Keratinocyte (primary cell): Measurements from ENCODE around the gene KNOP1. TPM values are rescaled to one million over a fixed set of nuclear protein-coding genes. Genes with fewer than 3 reads are reported as not detected.

Experiments used
- DNase-seq: peaks from one replicate; pipeline ENCODE4 v3.0.0-alpha.2; 2011; ENCODE audit warnings: low read depth, missing footprints, low spot score
- FAIRE-seq: peaks from 2 replicates; lab custom pipeline; 2011; peaks lifted over from hg19 to GRCh38; lab: Jason Lieb, UNC
- H2AFZ ChIP-seq: 2 replicates; pipeline ENCODE4 v1.6.0; 2012; ENCODE audit warnings: low read length, control low read depth, inconsistent platforms; ENCODE audit not compliant: control insufficient read depth
- H3K27ac ChIP-seq: 2 replicates; pipeline ENCODE4 v1.5.1; 2011; ENCODE audit warnings: low read length; ENCODE audit not compliant: control insufficient read depth, insufficient read depth
- H3K27me3 ChIP-seq: 3 replicates; pipeline ENCODE4 v1.6.0; 2011; ENCODE audit warnings: low read length; ENCODE audit not compliant: control insufficient read depth, insufficient read depth; ENCODE audit errors: extremely low read depth
- H3K36me3 ChIP-seq, 2 experiments: 2 replicates in 1 of 2; 3 replicates in 1 of 2; pipeline ENCODE4 v1.5.1; 2011; ENCODE audit warnings: low read length in 2 of 2, mild to moderate bottlenecking in 1 of 2; ENCODE audit not compliant: control insufficient read depth in 2 of 2, insufficient read depth in 2 of 2; ENCODE audit errors: extremely low read depth in 1 of 2
- H3K4me1 ChIP-seq: 3 replicates; pipeline ENCODE4 v1.5.1; 2011; ENCODE audit warnings: low read length; ENCODE audit not compliant: control insufficient read depth, insufficient read depth; ENCODE audit errors: extremely low read depth
- H3K4me2 ChIP-seq: 3 replicates; pipeline ENCODE4 v1.6.0; 2011; ENCODE audit warnings: low read depth, low read length; ENCODE audit not compliant: control insufficient read depth, insufficient read depth; ENCODE audit errors: extremely low read depth
- H3K4me3 ChIP-seq, 3 experiments: fragments of 200-600 bp in 1 of 3; sonication (generic) in 1 of 3; 2 replicates in 2 of 3; 3 replicates in 1 of 3; pipeline ENCODE4 v1.5.1; 2011 to 2016; ENCODE audit warnings: low read length in 3 of 3, mild to moderate bottlenecking in 3 of 3, control low read depth in 2 of 3, inconsistent platforms in 1 of 3, low read depth in 1 of 3, mixed read lengths in 1 of 3, mixed run types in 1 of 3, moderate library complexity in 1 of 3; ENCODE audit not compliant: control insufficient read depth in 2 of 3, insufficient read depth in 2 of 3; ENCODE audit errors: extremely low read depth in 1 of 3
- H3K79me2 ChIP-seq: 2 replicates; pipeline ENCODE4 v1.6.0; 2012; ENCODE audit warnings: low read length; ENCODE audit not compliant: control insufficient read depth, insufficient read depth
- H3K9ac ChIP-seq: 3 replicates; pipeline ENCODE4 v1.6.0; 2011; ENCODE audit warnings: low read length; ENCODE audit not compliant: control insufficient read depth, insufficient read depth; ENCODE audit errors: extremely low read depth
- H3K9me1 ChIP-seq: 3 replicates; pipeline ENCODE4 v1.6.0; 2011; ENCODE audit warnings: low read length; ENCODE audit not compliant: control insufficient read depth, insufficient read depth; ENCODE audit errors: extremely low read depth
- H3K9me3 ChIP-seq: 2 replicates; pipeline ENCODE4 v1.5.1; 2012; ENCODE audit warnings: low read depth, low read length; ENCODE audit not compliant: control insufficient read depth
- H4K20me1 ChIP-seq: 3 replicates; pipeline ENCODE4 v1.6.0; 2011; ENCODE audit warnings: low read length; ENCODE audit not compliant: control insufficient read depth, insufficient read depth; ENCODE audit errors: extremely low read depth
- EZH2 ChIP-seq: IDR thresholded peaks from one replicate; pipeline ENCODE4 v1.6.1; 2012; ENCODE audit warnings: inconsistent platforms, mild to moderate bottlenecking, low read length, moderate library complexity
- dilution Hi-C: fragments of 300-500 bp; cut with MboI; formaldehyde crosslinking; loops from one replicate; pipeline ENCODE4 v1.7.0; 2020; ENCODE audit warnings: low sequenced_read_pairs; ENCODE audit not compliant: extremely low pct_ligation_motif_present
- polyA plus RNA-seq, 5 experiments: library from polyadenylated mRNA; depleted of rRNA in 3 of 5; stranded (reverse) in 3 of 5; stranded (forward) in 1 of 5; unstranded in 1 of 5; fragments of >200 nt; gene quantifications; 1 replicate in 1 of 5; 2 replicates in 3 of 5; 3 replicates in 1 of 5; pipeline versions ENCODE4 v1.2.1 to v1.2.3, GENCODE V29; 2011 to 2012; ENCODE audit warnings: missing spikeins in 2 of 5, low read depth in 1 of 5, low replicate concordance in 1 of 5
- TF ChIP-seq, protein P1 (sequence below), 3 experiments: IDR thresholded peaks in 1 of 3; conservative IDR thresholded peaks in 1 of 3; optimal IDR thresholded peaks in 1 of 3; 2 replicates in 2 of 3; 3 replicates in 1 of 3; pipeline versions ENCODE3 to v1.5.1; 2011; ENCODE audit warnings: low read length in 3 of 3, mild to moderate bottlenecking in 3 of 3, moderate library complexity in 2 of 3, control low read depth in 1 of 3, inconsistent platforms in 1 of 3; ENCODE audit not compliant: insufficient read depth in 2 of 3; ENCODE audit errors: extremely low read depth in 1 of 3

Gene KNOP1
- polyA plus RNA-seq, 1 donor (not counting 4 experiments of a cell fraction or from before 2014, with no cell fraction given) = 19.8 TPM

DNA sequence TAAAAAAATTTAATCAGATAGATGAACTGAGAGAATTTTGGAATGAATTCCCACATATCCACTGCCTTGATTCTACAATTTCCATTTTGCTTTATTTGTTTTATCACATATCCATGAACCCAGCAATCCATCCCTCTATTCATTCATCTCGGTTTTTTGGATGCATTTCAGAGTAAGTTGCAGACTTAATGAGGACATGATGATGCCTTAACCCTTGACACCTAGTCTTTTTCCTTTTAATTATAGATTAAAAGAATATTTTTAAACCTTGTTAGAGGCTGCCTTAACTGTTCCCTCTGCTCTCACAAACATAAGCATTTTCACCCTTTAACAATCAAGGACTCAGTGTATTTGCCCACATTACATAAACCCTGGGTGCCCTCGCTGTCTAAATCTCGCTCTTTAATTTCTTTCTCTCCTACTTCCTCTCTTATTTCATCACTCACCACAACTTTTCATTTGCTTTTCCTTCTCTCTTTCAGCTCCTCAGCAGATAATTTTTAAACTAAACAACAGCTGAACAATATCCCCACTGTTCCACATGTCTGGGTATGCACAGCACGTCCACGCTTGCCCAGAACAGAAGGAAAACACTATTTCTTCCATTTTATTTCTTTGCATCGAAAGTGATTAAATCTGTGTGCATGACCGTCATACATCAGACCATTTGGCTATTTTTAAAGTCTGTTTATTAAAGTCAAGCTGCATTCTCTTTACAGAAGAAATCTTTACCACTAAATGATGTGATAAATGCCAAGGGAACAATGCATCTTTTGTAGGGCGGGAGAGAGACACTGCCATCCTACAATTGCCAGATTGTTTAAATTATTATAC is 40.0 kb upstream of the KNOP1 start:
- no peak overlapping the region for H3K27ac ChIP-seq
- peak overlapping the region in 1 of 3 experiments; percentile 32 for H3K4me3 ChIP-seq
- peak overlapping the region; percentile 66 for H2AFZ ChIP-seq
- H3K9ac ChIP-seq = no peak overlapping the region
- H3K79me2 ChIP-seq = no peaks in the 10 kb centered on the region
- no peaks in the 10 kb centered on the region for H3K36me3 ChIP-seq
- H3K27me3 ChIP-seq = no peaks in the 10 kb centered on the region
- peak overlapping the region; percentile 52 for H3K4me2 ChIP-seq
- DNase-seq (no peak), FAIRE-seq (peak; percentile 56)
- H3K9me3 ChIP-seq = no peaks in the 10 kb centered on the region
- H3K4me1 ChIP-seq = peaks cover 21% of the 10 kb centered on the region
- H4K20me1 ChIP-seq = no peaks in the 10 kb centered on the region
- dilution Hi-C loops = no loop called here
- TF ChIP-seq, protein P1, sequence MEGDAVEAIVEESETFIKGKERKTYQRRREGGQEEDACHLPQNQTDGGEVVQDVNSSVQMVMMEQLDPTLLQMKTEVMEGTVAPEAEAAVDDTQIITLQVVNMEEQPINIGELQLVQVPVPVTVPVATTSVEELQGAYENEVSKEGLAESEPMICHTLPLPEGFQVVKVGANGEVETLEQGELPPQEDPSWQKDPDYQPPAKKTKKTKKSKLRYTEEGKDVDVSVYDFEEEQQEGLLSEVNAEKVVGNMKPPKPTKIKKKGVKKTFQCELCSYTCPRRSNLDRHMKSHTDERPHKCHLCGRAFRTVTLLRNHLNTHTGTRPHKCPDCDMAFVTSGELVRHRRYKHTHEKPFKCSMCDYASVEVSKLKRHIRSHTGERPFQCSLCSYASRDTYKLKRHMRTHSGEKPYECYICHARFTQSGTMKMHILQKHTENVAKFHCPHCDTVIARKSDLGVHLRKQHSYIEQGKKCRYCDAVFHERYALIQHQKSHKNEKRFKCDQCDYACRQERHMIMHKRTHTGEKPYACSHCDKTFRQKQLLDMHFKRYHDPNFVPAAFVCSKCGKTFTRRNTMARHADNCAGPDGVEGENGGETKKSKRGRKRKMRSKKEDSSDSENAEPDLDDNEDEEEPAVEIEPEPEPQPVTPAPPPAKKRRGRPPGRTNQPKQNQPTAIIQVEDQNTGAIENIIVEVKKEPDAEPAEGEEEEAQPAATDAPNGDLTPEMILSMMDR (optimal IDR thresholded peaks at IDR 0.05 in 1 of 3, IDR thresholded peaks at IDR 0.05 in 1 of 3, conservative IDR thresholded peaks at IDR 0.05 in 1 of 3; ENCODE audit: extremely low read depth in 1 of 3, insufficient read depth in 2 of 3, low read length in 3 of 3) = no peak
- TF ChIP-seq EZH2 = no peak
- H3K9me1 ChIP-seq = no peaks in the 10 kb centered on the region

DNA sequence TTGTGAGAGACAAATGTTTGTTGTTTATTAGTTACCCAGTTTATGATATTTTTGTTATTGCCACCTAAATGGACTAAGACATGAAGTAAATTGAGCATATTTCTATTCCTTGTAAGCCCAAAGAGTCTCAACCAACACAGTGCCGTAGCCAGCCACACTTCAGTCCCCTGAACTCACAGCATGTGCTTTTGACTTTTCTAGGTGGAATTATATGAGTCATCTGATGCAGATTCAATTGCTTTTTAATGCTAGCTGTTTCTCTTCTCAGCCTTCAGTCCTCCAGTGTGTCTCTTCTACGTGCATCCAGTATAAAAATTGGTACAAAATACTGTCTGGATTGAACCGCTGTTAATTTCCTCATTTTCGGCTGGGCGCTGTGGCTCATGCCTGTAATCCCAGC is 39.0 kb upstream of the KNOP1 start:
- Histone ChIP-seq H3K4me3 (no peak overlapping the region), H3K27ac (no peak overlapping the region), H3K36me3 (no peaks in the 10 kb centered on the region), H3K4me2 (no peak overlapping the region), H3K4me1 (peaks cover 21% of the 10 kb centered on the region), H3K9me3 (no peaks in the 10 kb centered on the region), H3K79me2 (no peaks in the 10 kb centered on the region), H4K20me1 (no peaks in the 10 kb centered on the region), H2AFZ (no peak overlapping the region), H3K9me1 (no peaks in the 10 kb centered on the region), H3K27me3 (no peaks in the 10 kb centered on the region), H3K9ac (no peak overlapping the region)
- dilution Hi-C loops = no loop called here
- DNase-seq (no peak), FAIRE-seq (no peak)
- TF ChIP-seq, protein P1 (optimal IDR thresholded peaks at IDR 0.05 in 1 of 3, IDR thresholded peaks at IDR 0.05 in 1 of 3, conservative IDR thresholded peaks at IDR 0.05 in 1 of 3; ENCODE audit: extremely low read depth in 1 of 3, insufficient read depth in 2 of 3, low read length in 3 of 3) = no peak
- no peak for TF ChIP-seq EZH2
